CD4-positive, alpha-beta T cell treated with Interleukin-15 for 1 hour (primary cell): ENCODE measurements around the gene ASB8.
A peak's percentile ranks its signal among the peaks of the same experiment; 100 is the strongest.

Source experiments
- DNase-seq: peaks from one replicate; pipeline ENCODE4 v3.0.0-alpha.2; 2020

The ASB8 gene, protein sequence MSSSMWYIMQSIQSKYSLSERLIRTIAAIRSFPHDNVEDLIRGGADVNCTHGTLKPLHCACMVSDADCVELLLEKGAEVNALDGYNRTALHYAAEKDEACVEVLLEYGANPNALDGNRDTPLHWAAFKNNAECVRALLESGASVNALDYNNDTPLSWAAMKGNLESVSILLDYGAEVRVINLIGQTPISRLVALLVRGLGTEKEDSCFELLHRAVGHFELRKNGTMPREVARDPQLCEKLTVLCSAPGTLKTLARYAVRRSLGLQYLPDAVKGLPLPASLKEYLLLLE

GRCh38 chr12:48157018-48157888, at the start of gene ASB8:
Gene ASB8, minus strand, starts transcription at chr12:48157515. Its CDS starts 4,019 bp downstream, at chr12:48153496.
- DNase-seq = peak; percentile 99

- DNase-seq = no peak
Observed at GRCh38 chr12:48203192-48203591, 45.9 kb upstream of the ASB8 start, which contains the start of gene OR10AD1. Gene OR10AD1, minus strand, starts transcription at chr12:48203292. Its CDS starts 0 bp downstream, at chr12:48203292.

DNA sequence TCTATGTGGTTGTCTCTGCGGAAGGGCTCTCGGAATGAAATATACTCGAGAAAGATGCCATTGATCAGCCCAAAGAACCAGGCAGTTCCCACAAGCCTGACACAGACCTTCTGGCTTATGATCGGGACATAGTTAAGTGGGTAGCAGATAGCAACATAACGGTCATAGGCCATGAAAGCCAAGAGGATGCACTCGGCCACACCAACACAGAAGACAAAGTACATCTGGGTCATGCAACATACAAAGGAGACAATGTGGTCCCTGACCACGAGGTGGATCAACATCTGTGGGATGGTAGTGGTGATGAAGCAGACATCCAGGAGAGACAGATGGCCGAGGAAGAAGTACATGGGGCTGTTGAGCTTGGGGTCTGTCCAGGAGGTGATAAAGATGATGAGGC, 45.5 kb upstream of the ASB8 start:
- DNase-seq = no peak

- DNase-seq = no peak
Observed at GRCh38 chr12:48201516-48201915, 44.2 kb upstream of the ASB8 start.

DNA sequence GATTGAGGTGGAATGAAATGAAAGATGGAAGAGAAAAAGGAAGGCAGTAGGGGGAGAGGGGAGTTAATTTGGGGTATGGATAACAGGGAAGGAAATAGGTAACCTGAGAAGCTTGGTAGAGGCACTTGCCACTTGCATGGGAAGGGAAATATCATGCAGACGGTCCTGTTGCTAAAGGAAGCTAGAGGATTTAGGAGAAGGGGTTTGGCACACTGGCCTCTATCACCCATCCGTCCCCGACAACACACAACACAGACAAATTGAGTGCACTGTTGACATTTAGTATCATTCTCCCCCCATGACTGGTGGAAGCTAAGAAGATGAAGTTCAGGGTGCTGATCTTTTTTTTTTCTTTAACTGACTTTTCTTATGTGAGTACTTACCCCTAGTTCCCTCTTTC, 43.8 kb upstream of the ASB8 start:
- no peak for DNase-seq

- no peak for DNase-seq
Observed at GRCh38 chr12:48199774-48200221, 42.5 kb upstream of the ASB8 start.

DNA sequence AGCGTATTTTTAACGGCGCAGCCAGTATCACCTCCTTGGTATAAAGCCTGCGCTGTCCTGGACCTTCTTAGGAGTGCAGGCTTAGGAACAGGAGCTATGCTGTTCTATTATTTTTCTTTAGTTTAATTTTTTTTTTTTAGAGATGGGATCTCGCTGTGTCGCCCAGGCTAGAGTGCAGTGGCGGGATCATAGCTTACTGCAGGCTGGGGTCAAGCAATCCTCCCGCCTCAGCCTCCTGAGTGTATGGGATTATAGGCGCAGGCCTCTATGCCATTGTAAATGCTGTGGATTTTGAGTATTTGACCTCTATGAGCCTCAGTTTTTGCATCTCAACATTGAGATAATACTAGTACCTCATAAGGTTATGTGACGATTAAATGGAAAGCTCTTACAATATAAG, 41.7 kb upstream of the ASB8 start:
- DNase-seq = no peak

DNA sequence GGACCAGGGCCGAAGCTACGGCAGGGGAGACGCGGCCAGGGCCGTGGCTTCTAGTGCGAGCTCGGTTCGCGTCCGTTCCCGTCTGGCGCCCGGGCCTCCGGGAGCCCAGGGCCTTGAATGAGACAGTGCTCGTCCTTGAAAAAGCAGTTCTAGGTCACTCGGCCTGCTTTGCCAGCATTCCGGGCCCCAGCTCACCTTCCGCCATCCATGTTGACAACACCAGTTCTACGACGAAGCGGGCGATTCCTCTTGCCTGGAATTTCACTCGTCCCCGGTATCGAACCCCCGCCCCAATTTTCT, 41.3 kb upstream of the ASB8 start:
- peak; percentile 23 for DNase-seq

- DNase-seq = peak; percentile 94
Observed at GRCh38 chr12:48197971-48198671, 40.8 kb upstream of the ASB8 start.

GRCh38 chr12:48197549-48197970, 40.2 kb upstream of the ASB8 start:
- no peak for DNase-seq

- DNase-seq = no peak
Observed at GRCh38 chr12:48194799-48195201, 37.5 kb upstream of the ASB8 start.

- DNase-seq = no peak
Observed at GRCh38 chr12:48193623-48194022, 36.3 kb upstream of the ASB8 start.

GRCh38 chr12:48192861-48193260, 35.5 kb upstream of the ASB8 start:
- DNase-seq = no peak

- DNase-seq = no peak
Observed at GRCh38 chr12:48191096-48191495, 33.8 kb upstream of the ASB8 start.

GRCh38 chr12:48189331-48190125, 32.2 kb upstream of the ASB8 start:
- DNase-seq = peak; percentile 63

DNA sequence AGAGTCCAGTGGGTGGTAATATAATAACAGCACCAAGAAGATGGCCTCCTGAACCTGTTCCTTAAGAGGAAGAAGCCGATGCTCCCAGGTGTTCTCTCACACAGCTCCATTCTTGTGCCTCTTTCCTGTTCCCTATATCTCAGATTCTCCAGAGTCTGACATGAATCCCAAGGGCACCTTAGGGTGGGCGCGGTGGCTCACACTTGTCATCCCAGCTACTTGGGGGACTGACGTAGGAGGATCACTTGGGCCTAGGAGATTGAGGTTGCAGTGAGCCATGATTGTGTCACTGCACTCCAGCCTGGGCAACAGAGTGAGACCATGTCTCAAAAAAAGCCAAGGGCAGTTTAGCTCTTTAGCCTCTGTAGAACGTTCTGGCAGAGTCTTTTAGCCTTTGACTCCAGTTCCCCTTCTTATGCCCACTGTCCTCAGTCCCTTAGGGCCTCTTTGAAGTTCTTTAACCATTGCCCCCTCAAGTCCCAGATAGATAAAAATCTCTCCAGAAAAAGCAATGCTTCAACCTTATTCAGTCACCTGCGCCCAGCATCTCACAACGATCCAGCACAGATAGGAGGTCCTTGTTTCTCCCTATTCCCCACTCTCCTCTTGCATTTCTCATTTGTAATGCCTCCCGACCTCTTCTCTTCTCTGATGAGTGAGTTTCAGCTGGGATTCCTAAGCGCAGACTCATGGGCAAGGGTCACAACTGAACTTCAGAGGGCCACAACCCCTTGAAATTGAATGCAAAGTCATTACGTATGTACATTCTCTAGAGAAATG, 30.8 kb upstream of the ASB8 start:
- no peak for DNase-seq

DNA sequence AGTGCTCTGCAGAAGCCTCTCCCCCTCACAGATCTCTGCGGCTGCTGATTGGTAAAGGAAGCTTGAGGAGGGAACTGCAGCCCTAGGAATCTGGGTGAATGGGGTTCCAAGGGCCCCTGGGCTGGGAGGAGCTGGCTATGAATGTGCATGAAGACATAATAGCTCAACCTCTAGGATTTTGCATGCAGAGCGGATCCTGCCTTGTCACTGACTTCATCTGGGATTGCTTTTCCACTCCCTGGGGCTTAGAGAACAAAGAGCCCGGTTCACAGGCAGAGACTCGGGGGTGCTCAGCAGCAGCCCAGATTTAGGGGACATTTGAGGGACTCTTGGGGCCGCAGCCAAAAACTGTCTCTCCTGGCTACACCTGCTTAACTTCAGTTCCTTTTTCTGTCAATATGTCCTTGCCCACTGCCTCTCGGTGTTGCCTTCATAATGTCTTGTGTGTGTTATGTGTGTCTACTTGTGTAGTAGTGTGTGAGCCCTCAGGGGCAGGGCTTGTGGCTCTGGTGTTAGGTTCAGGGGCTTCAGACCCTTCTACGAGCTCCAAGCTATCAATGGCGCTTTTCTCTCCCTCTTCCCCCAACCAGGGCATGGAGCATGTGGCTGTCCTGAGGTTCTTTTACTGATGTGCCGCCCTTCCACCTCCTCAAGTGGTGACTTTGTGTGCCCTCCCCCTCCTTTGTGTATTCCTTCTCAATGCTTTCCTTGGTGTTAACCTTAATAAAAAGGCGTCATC, 28.0 kb upstream of the ASB8 start:
- no peak for DNase-seq

- no peak for DNase-seq
Observed at GRCh38 chr12:48184549-48184922, 27.2 kb upstream of the ASB8 start.

- DNase-seq = no peak
Observed at GRCh38 chr12:48183876-48184548, 26.7 kb upstream of the ASB8 start.

DNA sequence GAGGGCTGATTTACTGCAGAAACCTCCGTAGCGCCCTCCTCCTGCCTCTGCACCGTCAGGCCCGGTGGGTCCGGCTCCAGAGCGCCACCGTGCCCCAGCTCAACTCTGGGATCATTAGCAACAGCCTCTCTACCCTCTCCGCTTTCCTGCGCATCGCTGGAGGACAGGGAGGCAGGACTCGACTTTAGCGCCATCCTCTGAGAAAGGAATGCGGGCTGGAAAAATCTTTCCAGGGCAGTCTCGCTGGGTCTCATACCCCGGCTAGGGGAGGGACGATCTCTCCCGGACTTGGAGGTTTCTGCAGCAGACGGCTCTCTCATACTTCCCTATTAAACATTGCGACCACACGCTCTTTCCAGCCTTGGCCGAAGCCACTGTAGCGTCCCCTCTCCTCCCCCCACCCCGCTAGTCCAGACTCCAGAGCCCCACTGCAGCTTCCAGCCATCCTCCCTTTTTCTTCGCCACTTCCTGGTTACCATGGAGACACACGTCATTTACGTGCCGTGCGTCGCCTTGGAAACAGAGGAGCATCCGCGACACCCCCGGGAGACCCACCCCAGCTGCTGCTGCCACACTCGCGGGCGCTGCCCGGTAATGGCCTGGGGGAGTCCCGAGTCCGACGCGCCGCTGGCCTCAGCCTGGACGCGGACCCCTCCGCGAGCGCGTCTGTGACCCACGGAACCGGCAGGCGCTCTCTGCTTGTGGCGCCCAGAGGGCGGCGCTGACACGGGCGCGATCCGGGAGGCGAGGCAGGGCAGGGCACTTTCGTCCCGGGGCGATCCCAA, 26.0 kb upstream of the ASB8 start, which contains the start of gene CCDC184:
CCDC184 (plus strand) TSS at position 554 of the 785 bp plus-strand sequence. CDS start 479 bp downstream, outside the sequence.
- peak; percentile 84 for DNase-seq
